ENCODE data around the gene CERS6.
"Not testable (repeated sequence)": the region's sequence is repeated elsewhere in the genome, so short reads cannot be mapped to it uniquely, and the experiment has no call there.

The CERS6 gene

DNA sequence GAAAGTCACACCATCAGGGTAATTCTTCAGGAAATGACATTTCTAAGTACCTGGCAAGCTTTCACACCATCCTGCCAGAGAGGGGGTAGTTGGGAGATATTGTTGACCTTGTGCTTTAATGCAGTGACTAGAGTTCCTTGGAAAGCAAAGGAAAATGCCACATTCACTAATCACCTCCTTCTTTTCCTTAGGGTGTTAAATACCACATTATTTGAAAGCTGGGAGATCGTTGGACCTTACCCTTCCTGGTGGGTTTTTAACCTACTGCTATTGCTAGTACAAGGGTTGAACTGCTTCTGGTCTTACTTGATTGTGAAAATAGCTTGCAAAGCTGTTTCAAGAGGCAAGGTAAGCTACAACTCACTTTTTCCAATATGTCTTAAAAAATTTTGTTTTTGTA, 309.3 kb downstream of the CERS6 start:
- no peak for DNase-seq (ENCODE audit: low read depth, low spot score)
- H3K4me3 ChIP-seq (ENCODE audit: low read depth, low read length) = no peak overlapping the region
- in situ Hi-C loops (cut with HindIII; ENCODE audit: low sequenced_read_pairs) = no loop called here
- TF ChIP-seq, protein P1, sequence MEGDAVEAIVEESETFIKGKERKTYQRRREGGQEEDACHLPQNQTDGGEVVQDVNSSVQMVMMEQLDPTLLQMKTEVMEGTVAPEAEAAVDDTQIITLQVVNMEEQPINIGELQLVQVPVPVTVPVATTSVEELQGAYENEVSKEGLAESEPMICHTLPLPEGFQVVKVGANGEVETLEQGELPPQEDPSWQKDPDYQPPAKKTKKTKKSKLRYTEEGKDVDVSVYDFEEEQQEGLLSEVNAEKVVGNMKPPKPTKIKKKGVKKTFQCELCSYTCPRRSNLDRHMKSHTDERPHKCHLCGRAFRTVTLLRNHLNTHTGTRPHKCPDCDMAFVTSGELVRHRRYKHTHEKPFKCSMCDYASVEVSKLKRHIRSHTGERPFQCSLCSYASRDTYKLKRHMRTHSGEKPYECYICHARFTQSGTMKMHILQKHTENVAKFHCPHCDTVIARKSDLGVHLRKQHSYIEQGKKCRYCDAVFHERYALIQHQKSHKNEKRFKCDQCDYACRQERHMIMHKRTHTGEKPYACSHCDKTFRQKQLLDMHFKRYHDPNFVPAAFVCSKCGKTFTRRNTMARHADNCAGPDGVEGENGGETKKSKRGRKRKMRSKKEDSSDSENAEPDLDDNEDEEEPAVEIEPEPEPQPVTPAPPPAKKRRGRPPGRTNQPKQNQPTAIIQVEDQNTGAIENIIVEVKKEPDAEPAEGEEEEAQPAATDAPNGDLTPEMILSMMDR (IDR thresholded peaks at IDR 0.05; ENCODE audit: low read depth, low read length) = no peak

DNA sequence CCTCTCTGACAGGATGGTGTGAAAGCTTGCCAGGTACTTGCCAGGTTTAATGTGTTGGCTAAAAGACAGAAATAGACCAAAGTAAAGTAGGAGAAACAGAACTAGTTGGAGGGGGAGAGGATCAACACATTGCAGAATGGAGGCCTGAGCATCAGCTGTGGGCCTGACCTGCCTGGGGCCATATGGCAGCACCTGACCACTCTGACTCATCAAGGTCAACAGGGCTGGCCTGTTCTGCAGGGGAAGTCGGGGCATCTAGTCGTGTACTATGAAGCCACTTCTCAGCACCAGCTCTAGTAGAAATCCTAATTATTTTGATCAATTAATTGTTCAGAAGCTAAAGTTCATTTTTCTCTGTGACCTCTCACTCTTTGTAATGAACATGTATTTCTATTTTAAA, 310.5 kb downstream of the CERS6 start:
- TF ChIP-seq, protein P1 (IDR thresholded peaks at IDR 0.05; ENCODE audit: low read depth, low read length) = no peak
- no peak overlapping the region for H3K4me3 ChIP-seq (ENCODE audit: low read depth, low read length)
- DNase-seq (ENCODE audit: low read depth, low spot score) = no peak
- in situ Hi-C loops (cut with HindIII; ENCODE audit: low sequenced_read_pairs) = no loop called here

DNA sequence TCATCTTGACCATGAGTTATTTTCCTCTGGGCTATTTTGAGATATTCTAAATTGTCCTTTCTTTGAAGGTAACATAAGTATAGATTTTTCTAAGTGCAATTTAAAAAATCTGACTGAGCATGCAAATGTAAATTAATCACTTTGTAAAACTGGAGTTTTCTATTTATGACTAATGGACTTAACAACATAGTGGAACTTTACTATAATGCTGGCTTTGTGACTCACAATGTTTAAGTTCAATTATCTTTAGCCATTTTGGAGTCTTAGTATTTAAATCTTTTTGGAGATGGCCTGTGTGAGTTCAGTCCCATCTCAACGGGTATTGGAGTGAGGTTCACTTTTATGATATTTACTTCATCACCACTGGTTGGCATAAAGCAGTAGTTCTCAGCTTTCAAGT, 311.2 kb downstream of the CERS6 start:
- TF ChIP-seq, protein P1 (IDR thresholded peaks at IDR 0.05; ENCODE audit: low read depth, low read length) = no peak
- in situ Hi-C loops (cut with HindIII; ENCODE audit: low sequenced_read_pairs) = no loop called here

DNA sequence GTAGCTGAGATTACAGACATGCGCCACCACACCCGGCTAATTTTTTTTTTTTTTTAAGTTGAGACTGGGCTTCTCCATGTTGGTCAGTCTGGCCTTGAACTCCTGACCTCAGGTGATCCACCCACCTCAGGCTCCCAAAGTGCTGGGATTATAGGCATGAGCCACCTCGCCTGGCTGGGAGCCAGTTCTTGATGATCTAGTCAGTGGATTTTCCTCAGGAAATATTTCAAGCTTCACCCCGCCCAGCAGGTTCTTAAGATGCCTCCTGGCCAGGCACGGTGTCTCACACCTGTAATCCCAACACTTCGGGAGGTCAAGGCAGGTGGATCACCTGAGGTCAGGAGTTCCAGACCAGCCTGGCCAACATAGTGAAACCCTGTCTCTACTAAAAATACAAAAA, 312.3 kb downstream of the CERS6 start:
- DNase-seq (ENCODE audit: low read depth, low spot score); in situ Hi-C loops (cut with HindIII; ENCODE audit: low sequenced_read_pairs); H3K4me3 ChIP-seq (ENCODE audit: low read depth, low read length): not testable (repeated sequence)

More for the DNA sequence above, 311.2 kb downstream of the CERS6 start:
- no peak overlapping the region for H3K4me3 ChIP-seq (ENCODE audit: low read depth, low read length)
- DNase-seq (ENCODE audit: low read depth, low spot score) = no peak

DNA sequence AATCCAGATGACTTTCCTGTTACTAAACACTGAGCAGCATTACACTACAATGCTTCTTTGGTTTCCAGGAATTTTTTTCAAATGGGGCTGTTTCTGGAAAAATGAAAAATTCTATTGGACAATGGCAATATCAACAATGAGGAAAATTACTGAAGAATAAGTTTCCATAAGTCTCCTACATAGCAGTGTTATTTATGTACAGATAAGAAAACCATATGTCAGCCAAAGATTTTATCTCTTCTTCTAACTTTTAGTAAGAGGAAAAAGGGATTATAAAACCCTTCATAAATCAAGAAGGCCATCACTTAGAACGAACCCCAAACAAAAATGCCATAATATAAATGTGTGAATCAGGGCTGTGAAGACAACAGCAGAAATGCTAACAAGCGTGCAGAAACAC, 314.7 kb downstream of the CERS6 start:
- in situ Hi-C loops (cut with HindIII; ENCODE audit: low sequenced_read_pairs) = no loop called here
- no peak overlapping the region for H3K4me3 ChIP-seq (ENCODE audit: low read depth, low read length)
- no peak for DNase-seq (ENCODE audit: low read depth, low spot score)
- TF ChIP-seq, protein P1 (IDR thresholded peaks at IDR 0.05; ENCODE audit: low read depth, low read length) = no peak

DNA sequence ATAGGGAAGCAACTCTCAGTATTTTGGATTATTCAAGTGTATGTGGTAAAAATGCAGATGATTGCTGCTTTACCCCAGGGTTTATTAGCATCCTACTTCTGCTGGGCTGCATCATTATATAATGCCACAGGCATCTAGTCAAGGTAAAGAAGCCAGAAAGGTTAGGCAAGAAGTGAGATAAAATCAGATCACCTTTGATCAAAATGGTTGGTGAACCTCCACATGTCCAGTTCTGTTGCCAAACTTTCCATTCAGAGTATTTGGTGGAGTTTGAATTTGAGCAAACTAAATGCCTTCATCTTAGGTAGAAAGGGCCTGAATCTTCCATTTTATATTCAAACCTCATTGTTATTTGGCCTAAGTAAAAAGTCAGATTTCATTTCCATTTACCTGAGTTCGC, 316.6 kb downstream of the CERS6 start:
- in situ Hi-C loops (cut with HindIII; ENCODE audit: low sequenced_read_pairs) = no loop called here
- H3K4me3 ChIP-seq (ENCODE audit: low read depth, low read length) = no peak overlapping the region
- TF ChIP-seq, protein P1 (IDR thresholded peaks at IDR 0.05; ENCODE audit: low read depth, low read length) = no peak
- no peak for DNase-seq (ENCODE audit: low read depth, low spot score)

DNA sequence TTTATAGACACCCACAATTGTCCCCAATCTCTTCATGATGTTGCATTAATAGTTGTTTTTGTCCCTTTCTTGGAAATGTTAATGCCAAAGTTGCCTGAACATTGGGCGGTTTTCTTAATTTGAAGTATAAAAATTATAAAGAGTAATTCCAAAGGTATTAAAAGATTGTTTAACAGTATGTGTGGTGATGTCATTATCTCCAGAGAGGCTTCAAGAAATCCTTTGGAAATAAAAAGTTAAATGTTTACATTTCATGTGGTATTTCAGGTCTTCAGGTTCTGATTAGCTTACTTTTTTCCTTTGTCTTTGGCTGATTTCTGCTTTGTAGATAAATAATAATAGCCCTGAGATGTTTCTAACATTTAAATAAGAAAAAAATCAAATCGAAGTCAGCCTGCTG, 317.1 kb downstream of the CERS6 start:
- DNase-seq (ENCODE audit: low read depth, low spot score) = no peak
- no peak overlapping the region for H3K4me3 ChIP-seq (ENCODE audit: low read depth, low read length)
- in situ Hi-C loops (cut with HindIII; ENCODE audit: low sequenced_read_pairs) = no loop called here
- TF ChIP-seq, protein P1 (IDR thresholded peaks at IDR 0.05; ENCODE audit: low read depth, low read length) = no peak
